Right atrium auricular region (tissue), 2 donors: ENCODE measurements around the gene BCL2L11. TPM values are rescaled to one million over a fixed set of nuclear protein-coding genes. Genes with fewer than 3 reads are reported as not detected.

Source experiments
- DNase-seq: peaks from one replicate; pipeline ENCODE4 v3.0.0-alpha.2; 2019; ENCODE audit warnings: low spot score
- H3K27ac ChIP-seq, 2 donors: fragments of 200-600 bp; sonication (generic); 1 replicate in 1 of 2; 2 replicates in 1 of 2; pipeline ENCODE4 v1.5.1; 2016 to 2019
- H3K27me3 ChIP-seq, 2 donors: fragments of 200-600 bp; sonication (generic); one replicate each; pipeline versions ENCODE4 v1.5.1 to v1.6.0; 2017 to 2019
- H3K36me3 ChIP-seq: fragments of 200-600 bp; sonication (generic); one replicate; pipeline ENCODE4 v1.5.1; 2016
- H3K4me1 ChIP-seq, 2 donors: fragments of 200-600 bp; sonication (generic); one replicate each; pipeline versions ENCODE4 v1.5.1 to v1.6.0; 2017 to 2019
- H3K4me3 ChIP-seq, 2 donors: fragments of 200-600 bp; sonication (generic); 1 replicate in 1 of 2; 2 replicates in 1 of 2; pipeline ENCODE4 v1.5.1; 2017 to 2019; ENCODE audit warnings: mild to moderate bottlenecking in 1 of 2, moderate library complexity in 1 of 2
- H3K9me3 ChIP-seq, 2 donors: fragments of 200-600 bp; sonication (generic); one replicate each; pipeline ENCODE4 v1.5.1; 2019
- total RNA-seq, 2 donors: library from RNA; depleted of rRNA; stranded (reverse); fragments of >200 nt; gene quantifications; one replicate each; pipeline ENCODE4 v1.1.0, GENCODE V29; 2016
- TF ChIP-seq, protein P1 (sequence below), 2 donors: fragments of 200-600 bp; sonication (generic); IDR thresholded peaks; one replicate each; pipeline ENCODE4 v1.5.1; 2019; ENCODE audit warnings: antibody characterized with exemption in 2 of 2

Gene BCL2L11
- total RNA-seq, 2 donors from 2014 or later: 9.2 to 14.0 TPM

DNA sequence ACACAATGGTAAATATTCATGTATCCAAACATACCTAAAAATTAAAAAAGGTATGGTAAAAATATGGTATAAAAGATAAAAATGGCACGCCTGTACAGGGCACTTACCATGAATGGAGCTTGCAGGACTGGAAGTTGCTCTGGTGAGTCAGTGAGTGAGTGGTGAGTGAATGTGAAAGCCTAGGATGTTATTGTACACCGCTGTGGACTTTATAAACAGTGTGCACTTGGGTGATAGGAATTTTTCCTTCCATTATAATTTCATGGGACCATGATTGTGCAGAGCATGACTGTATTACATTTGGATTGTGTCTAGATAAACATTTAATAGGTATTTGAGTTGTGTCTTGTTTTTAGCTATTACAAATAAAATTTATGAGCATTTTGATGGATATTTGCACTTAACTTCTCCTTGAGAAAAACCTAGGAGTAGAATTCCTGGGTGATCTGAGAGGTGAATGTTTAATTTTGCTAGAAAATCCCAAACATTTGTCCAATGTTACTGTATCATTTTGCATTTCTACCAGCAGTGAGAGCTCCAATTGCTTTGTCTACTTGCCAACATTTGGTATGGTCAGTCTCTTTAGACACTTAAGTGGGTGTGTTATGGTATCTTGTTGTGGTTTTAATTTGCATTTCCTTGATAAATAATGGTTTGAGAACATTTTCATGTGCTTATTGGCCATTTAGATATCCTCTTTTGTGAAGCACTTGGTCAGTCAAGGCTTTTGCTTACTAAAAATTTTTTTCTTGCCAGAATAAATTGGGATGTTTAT lies 81.7 kb downstream of the BCL2L11 start:
- Histone ChIP-seq H3K9me3 (no peaks in the 10 kb centered on the region), H3K4me3 (no peak overlapping the region), H3K36me3 (no peaks in the 10 kb centered on the region), H3K27ac (no peak overlapping the region), H3K4me1 (no peaks in the 10 kb centered on the region), H3K27me3 (no peaks in the 10 kb centered on the region)
- TF ChIP-seq, protein P1, sequence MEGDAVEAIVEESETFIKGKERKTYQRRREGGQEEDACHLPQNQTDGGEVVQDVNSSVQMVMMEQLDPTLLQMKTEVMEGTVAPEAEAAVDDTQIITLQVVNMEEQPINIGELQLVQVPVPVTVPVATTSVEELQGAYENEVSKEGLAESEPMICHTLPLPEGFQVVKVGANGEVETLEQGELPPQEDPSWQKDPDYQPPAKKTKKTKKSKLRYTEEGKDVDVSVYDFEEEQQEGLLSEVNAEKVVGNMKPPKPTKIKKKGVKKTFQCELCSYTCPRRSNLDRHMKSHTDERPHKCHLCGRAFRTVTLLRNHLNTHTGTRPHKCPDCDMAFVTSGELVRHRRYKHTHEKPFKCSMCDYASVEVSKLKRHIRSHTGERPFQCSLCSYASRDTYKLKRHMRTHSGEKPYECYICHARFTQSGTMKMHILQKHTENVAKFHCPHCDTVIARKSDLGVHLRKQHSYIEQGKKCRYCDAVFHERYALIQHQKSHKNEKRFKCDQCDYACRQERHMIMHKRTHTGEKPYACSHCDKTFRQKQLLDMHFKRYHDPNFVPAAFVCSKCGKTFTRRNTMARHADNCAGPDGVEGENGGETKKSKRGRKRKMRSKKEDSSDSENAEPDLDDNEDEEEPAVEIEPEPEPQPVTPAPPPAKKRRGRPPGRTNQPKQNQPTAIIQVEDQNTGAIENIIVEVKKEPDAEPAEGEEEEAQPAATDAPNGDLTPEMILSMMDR (IDR thresholded peaks at IDR 0.05): no peak
- DNase-seq: no peak

GRCh38 chr2:111204706-111205105 lies 84.0 kb downstream of the BCL2L11 start:
- H3K4me1 ChIP-seq: no peaks in the 10 kb centered on the region
- TF ChIP-seq, protein P1 (IDR thresholded peaks at IDR 0.05): no peak
- H3K27me3 ChIP-seq: no peaks in the 10 kb centered on the region
- H3K36me3 ChIP-seq: no peaks in the 10 kb centered on the region
- H3K4me3 ChIP-seq: no peak overlapping the region
- no peak overlapping the region for H3K27ac ChIP-seq
- DNase-seq: no peak
- no peaks in the 10 kb centered on the region for H3K9me3 ChIP-seq

DNA sequence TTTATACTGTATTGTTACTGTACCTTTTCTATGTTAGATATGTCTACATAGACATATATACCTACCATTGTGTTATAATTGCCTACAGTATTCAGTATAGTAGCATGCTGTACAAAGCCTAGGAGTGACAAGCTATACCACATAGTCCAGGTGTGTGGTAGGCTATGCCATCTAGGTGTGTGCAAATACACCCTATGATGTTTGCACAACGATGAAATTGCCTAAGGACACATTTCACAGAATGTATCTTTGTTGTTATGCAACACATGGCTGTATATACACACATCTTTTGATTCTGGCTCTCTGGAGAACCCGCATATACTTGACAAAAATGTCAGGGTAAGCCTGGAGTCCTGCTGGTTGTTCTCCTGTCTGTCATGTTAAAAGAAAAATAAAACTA lies 85.1 kb downstream of the BCL2L11 start:
- TF ChIP-seq, protein P1 (IDR thresholded peaks at IDR 0.05): no peak
- DNase-seq: no peak
- no peaks in the 10 kb centered on the region for H3K4me1 ChIP-seq

DNA sequence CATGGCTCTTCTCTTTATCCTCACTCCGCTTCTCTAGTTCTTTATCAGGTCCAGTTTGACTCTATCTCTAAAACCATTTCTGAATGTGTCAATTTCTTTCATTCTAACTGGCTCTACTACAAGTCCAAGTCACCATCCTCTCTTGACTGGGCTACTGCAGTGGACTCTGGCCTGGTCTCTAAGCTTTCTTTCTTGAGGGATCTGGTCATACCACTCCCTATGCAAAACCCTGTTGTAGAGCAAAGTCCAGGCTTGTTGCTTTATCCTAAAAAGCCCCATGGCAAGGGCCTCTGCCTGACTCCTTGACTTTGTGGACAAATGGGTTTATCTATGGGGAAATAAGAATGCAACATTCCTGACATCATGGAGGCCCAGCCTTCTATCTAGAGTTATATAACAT lies 87.1 kb downstream of the BCL2L11 start:
- Histone ChIP-seq H3K27me3 (no peaks in the 10 kb centered on the region), H3K9me3 (no peaks in the 10 kb centered on the region), H3K36me3 (no peaks in the 10 kb centered on the region), H3K27ac (no peak overlapping the region), H3K4me1 (no peaks in the 10 kb centered on the region), H3K4me3 (no peak overlapping the region)
- DNase-seq: no peak
- TF ChIP-seq, protein P1 (IDR thresholded peaks at IDR 0.05): no peak

More for the DNA sequence above, 85.1 kb downstream of the BCL2L11 start:
- H3K27ac ChIP-seq: no peak overlapping the region
- no peaks in the 10 kb centered on the region for H3K9me3 ChIP-seq
- H3K36me3 ChIP-seq: no peaks in the 10 kb centered on the region
- H3K27me3 ChIP-seq: no peaks in the 10 kb centered on the region
- H3K4me3 ChIP-seq: no peak overlapping the region

DNA sequence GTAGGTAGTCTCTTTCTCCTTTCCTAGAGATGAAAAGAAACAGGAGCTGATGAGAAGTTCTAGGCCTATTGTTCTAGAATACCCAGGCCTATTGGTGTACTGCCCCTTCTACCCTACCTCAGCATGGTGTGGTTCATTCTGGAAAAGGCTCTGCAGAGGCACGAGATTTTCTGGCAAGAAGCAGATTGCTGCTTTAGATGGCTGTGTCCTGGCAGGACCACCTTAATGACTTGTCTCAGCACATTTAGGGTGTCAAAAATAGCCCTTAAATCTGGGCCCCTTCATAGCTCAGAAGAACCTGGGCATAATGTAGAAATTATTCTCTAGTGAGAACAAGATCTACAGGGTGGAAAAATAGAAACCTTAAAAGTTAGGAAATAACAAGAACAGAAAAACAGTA lies 87.9 kb downstream of the BCL2L11 start:
- Histone ChIP-seq H3K27me3 (no peaks in the 10 kb centered on the region), H3K27ac (no peak overlapping the region), H3K4me1 (no peaks in the 10 kb centered on the region), H3K9me3 (peaks cover under 1 to 3% of the 10 kb centered on the region in 2 donors), H3K4me3 (no peak overlapping the region), H3K36me3 (no peaks in the 10 kb centered on the region)
- DNase-seq: no peak
- TF ChIP-seq, protein P1 (IDR thresholded peaks at IDR 0.05): no peak
